ENCODE measurements around the gene BET1L. TPM values are rescaled to one million over a fixed set of nuclear protein-coding genes. Genes with fewer than 3 reads are reported as not detected.
A peak's percentile ranks its signal among the peaks of the same experiment; 100 is the strongest.
"Not testable (repeated sequence)": the region's sequence is repeated elsewhere in the genome, so short reads cannot be mapped to it uniquely, and the experiment has no call there.

Gene BET1L
- total RNA-seq, 1 experiment from 2014 or later = 45.6 TPM

GRCh38 chr11:196786-197731 lies 10.1 kb downstream of the BET1L start:
- DNase-seq (ENCODE audit: low spot score) = peak; percentile 1

- not testable (repeated sequence) for DNase-seq (ENCODE audit: low spot score)
These were observed 13.7 kb downstream of the BET1L start for GRCh38 chr11:193481-193880.

GRCh38 chr11:192674-193128 lies 14.5 kb downstream of the BET1L start, which contains the start of gene SCGB1C1:
SCGB1C1 (plus strand) TSS chr11:193078; CDS start chr11:193100, 22 bp downstream.
- not testable (repeated sequence) for DNase-seq (ENCODE audit: low spot score)

DNA sequence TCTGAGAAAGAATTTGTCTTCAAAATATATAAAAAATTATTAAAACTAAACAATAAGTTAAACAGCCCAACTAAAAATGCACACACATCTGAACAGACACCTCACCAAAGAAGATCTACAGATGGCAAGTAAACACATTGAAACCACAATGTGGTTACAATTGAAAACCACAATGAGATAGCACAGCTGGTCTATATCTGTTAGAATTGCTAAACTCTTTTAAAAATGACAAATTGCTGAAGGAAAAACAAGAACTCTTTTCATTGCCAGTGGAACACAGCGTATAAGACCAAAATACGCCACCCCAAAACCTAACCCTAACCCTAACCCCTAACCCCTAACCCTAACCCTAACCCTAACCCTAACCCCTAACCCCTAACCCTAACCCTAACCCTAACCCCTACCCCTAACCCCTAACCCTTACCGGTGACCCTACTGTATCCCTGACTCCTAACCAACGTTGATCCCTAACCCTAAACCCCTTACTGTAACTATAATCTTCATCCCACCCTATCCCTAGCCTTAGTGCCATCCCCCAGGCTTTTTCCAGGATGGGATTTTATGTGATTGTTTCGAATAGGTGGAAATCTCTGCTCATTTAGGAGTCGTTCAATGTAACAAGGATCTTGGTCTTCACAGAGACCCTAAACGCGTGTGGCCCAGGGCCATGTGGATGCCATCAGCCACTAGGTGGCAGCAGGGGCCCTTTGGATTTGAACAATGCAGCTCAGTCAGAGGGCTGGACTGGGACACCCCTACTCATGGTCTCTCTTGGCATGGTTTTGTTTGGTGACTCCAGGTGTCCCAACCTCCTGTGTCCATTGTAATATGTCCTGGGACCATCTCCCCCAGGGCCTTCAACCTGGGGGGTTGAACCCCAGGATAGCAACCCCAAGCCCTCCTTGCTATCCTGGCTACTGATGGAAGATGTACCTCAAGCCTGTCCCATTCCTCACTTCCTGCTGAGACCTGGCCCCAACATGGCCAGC lies 15.4 kb downstream of the BET1L start:
- DNase-seq (ENCODE audit: low spot score) = peak; percentile 2

- not testable (repeated sequence) for DNase-seq (ENCODE audit: low spot score)
These were observed 16.7 kb downstream of the BET1L start for GRCh38 chr11:190546-190945.

DNA sequence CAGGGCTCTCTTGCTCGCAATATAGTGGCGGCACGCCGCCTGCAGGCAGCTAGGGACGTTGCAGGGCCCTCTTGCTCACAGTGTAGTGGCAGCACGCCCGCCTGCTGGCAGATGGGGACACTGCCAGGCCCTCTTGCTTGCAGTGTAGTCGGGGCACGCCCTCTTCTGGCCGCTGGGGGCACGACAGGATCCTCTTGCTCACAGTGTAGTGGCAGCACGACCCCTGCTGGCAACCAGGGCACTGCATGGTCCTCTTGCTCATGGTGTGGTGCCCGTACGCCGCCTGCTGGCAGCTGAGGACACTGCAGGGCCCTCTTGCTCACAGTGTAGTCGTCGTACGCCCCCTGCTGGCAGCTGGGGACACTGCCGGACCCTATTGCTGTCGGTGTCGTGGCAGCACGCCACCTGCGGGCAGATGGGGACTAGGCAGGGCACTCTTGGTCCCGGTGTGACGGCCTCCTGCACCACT lies 17.3 kb downstream of the BET1L start:
- not testable (repeated sequence) for DNase-seq (ENCODE audit: low spot score)

DNA sequence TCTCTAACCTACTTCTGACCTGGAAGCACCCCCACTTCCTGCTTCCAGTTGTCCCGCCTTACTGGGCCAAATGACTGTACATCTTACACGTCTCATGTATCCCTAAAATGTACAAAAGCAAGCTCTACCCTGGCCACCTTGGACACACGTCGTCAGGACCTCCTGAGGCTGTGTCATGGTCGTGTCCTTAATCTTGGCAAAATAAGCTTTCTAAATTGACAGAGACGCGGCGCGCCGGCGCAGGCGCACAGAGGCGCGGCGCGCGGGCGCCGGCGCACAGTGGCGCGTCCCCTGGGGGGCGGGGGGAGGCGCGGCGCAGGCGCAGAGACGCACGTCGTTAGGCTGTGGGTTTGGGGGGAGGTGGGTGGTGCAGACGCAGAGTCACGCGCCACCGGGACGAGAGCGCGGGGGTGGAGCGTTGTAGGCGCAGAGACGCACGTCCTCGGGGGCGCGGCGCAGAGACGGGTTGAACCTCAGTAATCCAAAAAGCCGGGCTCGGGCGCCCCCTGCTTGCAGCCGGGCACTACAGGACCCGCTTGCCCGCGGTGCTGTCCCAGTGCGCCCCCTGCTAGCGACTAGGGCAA lies 17.9 kb downstream of the BET1L start:
- not testable (repeated sequence) for DNase-seq (ENCODE audit: low spot score)

DNA sequence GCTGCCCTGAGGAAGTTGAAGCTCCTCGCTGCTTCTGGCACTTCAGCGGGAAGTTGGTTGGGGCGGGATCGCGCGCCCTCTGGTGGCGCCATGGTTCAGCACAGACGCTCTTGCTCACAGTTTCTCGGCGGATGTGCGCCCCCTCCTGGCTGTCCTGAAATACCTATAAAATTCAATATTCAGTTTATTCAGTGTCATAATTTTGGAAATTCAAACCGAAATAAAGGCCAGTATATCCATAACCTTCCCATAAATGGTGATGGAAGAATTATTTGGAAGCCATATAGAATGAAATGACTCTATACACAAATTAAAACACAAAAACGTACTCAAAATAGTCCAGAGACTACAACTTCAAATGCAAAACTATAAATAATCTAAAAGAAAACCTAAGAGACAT lies 27.0 kb downstream of the BET1L start:
- not testable (repeated sequence) for DNase-seq (ENCODE audit: low spot score)

Small RNAs within 50 kb of the gene (small RNA-seq; reads per million reads assigned to genes)
- gene RNU6-447P = not detected

Other genes with a start within 250 kb of the BET1L start
- gene SCGB1C1, start 14.3 kb downstream of the BET1L start, total RNA-seq (2014; rRNA removed; shearing (Covaris generic)) = not detected in 2 replicates
- gene RIC8A, start 309 bp upstream of the BET1L start, total RNA-seq (2014; rRNA removed; shearing (Covaris generic)) = 253 and 283 TPM in 2 replicates
- 8.6 and 11.5 TPM in 2 replicates for gene SIRT3, start 28.9 kb upstream of the BET1L start, total RNA-seq (2014; rRNA removed; shearing (Covaris generic))
- gene PSMD13, start 29.6 kb upstream of the BET1L start, total RNA-seq (2014; rRNA removed; shearing (Covaris generic)) = 235 TPM in 2 replicates
- gene NLRP6, start 71.0 kb upstream of the BET1L start, total RNA-seq (2014; rRNA removed; shearing (Covaris generic)) = not detected in 2 replicates
- gene PGGHG, start 81.7 kb upstream of the BET1L start, total RNA-seq (2014; rRNA removed; shearing (Covaris generic)) = 175 and 194 TPM in 2 replicates
- not detected in 2 replicates for gene IFITM5, start 92.1 kb upstream of the BET1L start, total RNA-seq (2014; rRNA removed; shearing (Covaris generic))
- gene IFITM2, start 100.4 kb upstream of the BET1L start, total RNA-seq (2014; rRNA removed; shearing (Covaris generic)) = 31.2 and 32.3 TPM in 2 replicates
- gene IFITM1, start 106.6 kb upstream of the BET1L start, total RNA-seq (2014; rRNA removed; shearing (Covaris generic)) = 6.8 and 7.6 TPM in 2 replicates
- 10.6 and 30.1 TPM in 2 replicates for gene IFITM3, start 113.5 kb upstream of the BET1L start, total RNA-seq (2014; rRNA removed; shearing (Covaris generic))
- not detected in 2 replicates for gene B4GALNT4, start 162.1 kb upstream of the BET1L start, total RNA-seq (2014; rRNA removed; shearing (Covaris generic))
- gene PKP3, start 186.8 kb upstream of the BET1L start, total RNA-seq (2014; rRNA removed; shearing (Covaris generic)) = 284 and 306 TPM in 2 replicates
- gene SIGIRR, start 207.6 kb upstream of the BET1L start, total RNA-seq (2014; rRNA removed; shearing (Covaris generic)) = 295 and 312 TPM in 2 replicates
- 63.7 and 94.0 TPM in 2 replicates for gene ANO9, start 234.6 kb upstream of the BET1L start, total RNA-seq (2014; rRNA removed; shearing (Covaris generic))
- gene PTDSS2, start 242.9 kb upstream of the BET1L start, total RNA-seq (2014; rRNA removed; shearing (Covaris generic)) = 56.6 and 63.4 TPM in 2 replicates

Data from HT-29 (cell line).